NCI-H524 treated with DMSO at 0.1 percent for 48 hours (cell line): Measurements from ENCODE around the gene SOCS1.

Source experiments
- DNase-seq: peaks from one replicate; lab custom pipeline; 2025; lab: John Stamatoyannopoulos, UW

The SOCS1 gene

DNA sequence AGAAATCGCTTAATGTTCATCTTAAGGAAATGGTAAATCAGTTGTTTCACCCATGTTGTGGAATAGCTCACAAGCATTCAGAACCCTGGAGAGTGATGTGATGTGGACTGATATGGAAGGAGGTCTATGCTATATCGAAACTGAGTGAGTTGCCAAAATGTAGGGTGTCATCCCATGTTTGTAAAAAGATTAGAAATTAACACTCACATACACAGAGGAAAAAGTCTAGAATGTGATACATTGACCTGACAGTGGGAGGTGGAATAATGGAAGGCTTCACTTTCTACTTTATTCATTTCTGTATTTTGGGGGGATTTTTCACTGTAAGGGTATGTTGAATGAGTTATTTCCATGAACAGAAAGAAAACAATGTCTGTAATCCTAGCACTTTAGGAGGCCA is 29.8 kb upstream of the SOCS1 start:
- DNase-seq, result no peak

DNA sequence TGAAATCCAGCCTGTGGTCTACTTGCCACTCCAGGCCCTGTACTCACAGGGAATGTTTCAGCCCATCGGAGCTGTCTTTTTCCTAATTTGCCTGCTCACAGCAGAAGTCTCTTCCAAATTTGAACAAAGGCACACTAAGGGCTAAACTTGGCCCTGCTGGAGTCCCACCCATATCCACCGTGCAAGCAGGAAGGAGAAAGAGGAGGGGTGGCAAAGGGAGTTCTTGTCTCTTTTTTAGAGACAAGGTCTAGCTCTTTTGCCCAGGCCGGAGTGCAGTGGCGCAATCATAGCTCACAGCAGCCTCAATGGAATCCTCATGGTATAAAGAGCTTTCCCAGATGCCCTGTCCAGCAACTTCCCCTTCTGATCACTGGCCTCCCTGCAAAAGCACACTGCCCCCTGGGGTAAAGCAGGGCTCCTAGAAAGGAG is 27.8 kb upstream of the SOCS1 start:
- no peak for DNase-seq

DNA sequence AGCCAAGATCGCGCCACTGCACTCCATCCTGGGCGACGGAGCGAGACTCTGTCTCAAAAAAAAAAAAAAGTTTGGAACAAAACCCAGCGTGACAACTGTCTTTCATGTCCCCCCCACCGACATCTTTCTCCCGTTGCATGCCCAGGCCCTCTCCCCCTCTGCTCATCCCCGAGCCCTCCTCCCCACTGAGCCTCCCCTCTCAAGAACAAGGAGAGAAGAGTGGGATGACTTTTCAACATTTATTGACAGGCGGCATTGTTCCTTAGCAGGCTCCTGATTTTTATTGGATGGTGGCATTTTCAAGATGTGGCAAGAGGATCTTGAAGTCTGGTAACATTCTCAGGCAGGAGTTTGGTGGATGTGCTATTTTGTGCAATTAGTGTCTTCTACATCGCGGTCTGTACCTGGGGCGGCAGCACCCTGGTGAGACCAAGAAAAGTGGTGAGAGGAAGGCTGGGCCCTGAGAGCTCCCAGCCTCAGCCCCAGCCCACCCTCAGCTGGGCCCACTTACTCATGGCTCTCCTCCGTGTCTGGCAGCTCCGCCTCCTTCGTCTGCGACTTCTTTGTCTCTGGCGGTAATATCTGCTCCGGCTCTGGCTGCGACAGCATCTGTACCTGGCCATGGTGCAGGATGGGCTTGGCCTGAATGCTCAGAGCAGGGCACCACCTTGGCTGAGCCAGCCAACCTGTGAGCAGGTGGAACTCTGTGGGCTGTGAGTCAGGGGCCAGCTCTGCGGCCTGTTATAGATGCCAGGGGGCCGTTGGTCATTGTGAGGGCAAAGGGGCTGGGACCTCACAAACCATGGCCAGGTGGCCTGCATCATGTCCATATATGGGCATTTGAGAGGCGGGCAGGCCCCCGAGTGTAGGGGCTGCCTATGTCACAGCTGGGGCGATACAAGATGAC is 24.9 kb upstream of the SOCS1 start, which contains the start of gene PRM1:
Gene PRM1 (minus strand): TSS at position 715 of the 907 bp plus-strand sequence. CDS start 92 bp downstream, at position 623.
- DNase-seq, result no peak

DNA sequence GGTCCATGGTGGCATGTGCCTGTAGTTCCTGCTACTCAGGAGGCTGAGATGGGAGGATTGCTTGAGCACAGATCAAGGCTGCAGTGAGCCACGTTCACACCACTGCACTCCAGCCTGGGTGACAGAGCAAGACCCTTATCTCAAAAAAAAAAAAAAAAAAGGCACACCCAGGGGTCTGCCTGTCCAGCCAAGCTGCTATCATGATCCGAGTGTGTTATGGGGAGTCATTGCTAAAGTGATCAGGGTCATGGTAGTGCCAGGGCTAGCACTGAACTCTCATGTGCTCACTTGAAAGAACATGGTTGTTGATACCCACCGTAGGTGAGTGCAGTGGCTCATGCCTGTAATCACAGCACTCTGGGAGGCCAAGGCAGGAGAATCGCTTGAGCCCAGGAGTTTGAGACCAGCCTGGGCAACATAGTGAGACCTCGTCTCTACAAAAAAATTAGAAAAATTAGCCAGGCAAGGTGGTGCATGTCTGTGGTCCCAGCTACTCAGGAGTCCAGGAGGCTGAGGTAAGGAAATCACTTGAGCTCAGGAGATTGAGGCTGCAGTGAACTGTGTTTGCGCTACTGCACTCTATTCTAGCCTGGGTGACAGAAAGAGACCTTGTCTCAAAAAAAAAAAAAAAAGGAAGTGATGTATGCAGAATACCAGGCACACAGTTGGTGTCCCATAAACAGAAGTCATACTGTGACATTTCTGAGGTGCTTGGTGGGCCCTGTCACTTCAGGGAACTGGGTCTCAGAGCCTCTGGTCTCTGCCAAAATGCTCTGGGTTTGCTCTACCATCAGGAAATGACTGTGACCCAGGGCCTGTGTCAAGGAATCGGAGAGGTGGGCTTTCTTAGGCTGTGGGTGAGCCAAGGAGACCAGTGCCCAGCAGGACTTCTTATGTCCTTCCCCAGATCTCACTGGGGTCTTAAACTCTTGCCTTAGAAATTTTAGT is 23.0 kb upstream of the SOCS1 start:
- no peak for DNase-seq

DNA sequence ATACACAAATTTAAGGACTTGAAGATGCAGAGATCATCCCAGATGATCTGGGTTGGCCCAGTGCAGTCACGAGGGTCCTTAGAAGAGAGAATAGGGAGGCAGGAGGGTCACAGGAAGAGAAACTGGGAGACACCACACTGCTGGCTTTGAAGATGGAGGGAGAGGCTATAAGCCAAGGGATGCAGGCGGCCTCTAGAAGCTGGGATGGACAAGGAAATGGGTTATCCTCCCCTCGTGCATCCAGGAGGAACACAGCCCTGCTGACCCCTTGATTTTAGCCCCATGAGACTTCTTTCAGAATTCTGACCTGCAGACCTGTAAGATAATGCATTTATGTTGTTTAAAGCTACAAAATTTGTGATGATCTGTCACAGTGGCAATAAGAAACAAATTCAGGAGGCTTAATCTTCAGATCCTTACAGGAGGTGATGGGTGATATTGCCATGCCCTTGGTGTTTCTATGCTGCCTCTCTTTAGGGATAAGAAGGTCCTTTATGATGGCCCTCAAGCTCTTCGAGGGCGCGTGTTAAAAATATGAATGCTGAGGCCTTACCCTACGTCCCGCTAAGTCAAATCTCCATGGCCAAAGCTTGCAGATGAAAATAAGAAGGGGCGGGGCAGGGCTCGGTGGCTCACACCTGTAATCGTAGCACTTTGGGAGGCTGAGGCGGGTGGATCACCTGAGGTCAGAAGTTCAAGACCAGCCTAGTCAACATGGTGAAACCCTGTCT is 21.8 kb upstream of the SOCS1 start:
- no peak for DNase-seq

DNA sequence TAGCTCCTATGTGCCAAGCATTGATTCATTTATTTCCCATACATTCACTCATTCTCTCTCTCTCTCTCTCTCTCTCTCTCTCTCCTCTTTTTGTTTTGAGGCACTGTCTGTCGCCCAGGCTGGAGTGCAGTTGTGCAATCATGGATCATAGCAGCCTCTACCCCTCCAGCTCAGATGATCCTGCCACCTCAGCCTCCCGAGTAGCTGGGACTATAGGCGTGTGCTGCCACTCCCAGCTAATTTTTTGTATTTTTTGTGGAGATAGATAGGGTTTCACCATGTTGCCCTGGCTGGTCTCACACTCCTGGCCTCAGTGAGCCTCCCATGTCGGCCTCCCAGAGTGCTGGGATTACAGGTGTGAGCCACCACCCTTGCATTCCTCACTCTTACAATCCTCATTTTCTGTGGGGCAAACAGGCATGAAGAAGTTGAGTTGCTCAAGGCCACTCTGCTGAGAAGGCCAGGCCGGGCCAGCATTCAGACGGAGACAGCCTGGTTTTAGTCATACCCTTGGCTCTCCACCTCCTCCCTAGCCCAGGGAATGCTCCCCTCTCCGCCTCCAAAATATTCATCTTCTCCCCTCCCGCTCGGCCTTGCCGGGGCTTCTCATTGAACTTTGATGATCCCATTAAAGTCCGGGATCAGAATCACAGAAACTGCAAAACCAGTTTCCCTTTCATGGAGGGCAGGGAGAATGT is 21.0 kb upstream of the SOCS1 start:
- no peak for DNase-seq

DNA sequence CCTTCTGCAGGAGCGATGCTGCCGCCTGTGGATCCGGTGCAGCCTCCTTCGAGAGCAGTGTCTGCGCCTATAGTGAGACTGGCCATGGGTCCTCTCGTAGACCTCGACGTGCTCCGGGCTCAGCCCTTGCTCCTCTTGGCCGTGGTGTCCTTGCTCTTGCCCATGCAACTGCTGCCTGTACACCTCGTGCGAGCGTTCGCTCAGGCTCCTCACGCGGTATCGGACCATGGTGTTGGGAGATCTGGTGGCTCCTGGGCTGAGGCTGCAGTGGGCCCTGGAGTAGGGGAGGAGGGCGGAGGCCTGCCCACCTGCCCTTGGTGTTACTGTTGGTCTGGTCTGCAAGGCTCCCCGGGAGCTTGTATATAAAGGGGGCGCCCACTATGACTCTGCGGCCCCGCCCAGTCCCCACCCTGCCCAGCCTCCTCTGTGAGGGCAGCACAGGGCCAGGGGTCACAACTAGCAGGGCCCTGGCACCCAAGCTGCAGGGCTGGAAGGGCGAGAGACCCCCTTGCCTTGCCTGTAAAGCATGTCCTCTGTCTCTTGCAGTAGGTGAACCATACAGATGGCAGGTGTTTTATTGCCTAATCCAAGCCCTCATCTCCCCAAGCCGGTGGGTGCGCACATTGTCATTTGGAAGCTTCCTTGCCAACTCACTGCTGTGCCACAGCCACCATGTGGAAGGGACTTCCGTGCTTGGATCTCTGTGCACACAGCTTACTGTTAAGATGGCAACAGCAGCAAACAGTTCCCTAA is 20.3 kb upstream of the SOCS1 start, which contains the start of gene PRM2:
Gene PRM2 (minus strand): TSS at position 338 of the 753 bp plus-strand sequence. CDS start 110 bp downstream, at position 228.
- no peak for DNase-seq

DNA sequence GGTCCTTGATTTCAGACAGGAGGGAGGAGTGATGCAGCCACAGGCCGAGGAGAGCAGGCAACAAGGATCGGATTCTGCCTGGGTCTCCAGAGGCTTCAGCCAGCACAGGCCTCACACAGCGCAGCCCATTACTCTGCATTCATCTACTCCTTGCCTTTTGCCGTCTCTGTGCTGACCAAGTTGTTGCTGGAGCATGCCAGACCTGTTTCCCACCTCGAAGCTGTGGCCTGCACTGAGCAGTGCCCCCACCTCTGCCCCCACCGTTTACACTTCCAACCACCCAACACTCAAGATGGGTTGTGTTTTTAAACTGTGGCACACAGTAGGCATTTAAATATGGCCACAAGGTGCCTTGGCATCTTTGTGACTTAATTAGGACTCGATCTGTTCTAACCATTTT is 19.0 kb upstream of the SOCS1 start:
- no peak for DNase-seq

DNA sequence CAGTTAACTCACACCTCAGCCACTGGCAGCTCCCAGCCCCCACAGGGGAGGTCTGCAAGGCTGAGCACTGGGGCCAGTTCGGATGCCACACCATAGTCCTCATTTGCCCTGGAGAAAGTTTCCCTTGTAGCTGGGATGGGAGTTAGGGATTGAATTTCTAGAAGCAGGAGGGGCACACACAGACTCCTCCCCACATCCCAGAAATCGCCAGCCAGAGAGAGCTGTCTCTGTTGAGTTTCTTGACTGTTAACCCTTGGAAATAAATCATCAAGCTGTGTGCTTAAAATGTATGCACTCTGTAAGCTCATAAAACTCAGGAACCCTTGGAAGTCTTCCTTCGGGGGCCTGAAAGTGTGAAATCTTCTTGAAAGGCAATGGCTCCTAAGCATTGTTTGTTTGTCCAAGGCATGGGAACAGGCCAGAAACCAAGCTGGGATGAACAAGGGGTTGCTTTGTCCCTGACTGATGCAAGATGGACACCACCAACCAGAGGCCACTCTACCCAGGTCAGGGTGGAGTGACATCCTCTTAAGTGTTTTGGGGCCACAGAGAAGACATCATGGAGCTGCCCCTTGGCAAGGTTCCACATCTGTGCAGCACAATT is 17.8 kb upstream of the SOCS1 start:
- no peak for DNase-seq

DNA sequence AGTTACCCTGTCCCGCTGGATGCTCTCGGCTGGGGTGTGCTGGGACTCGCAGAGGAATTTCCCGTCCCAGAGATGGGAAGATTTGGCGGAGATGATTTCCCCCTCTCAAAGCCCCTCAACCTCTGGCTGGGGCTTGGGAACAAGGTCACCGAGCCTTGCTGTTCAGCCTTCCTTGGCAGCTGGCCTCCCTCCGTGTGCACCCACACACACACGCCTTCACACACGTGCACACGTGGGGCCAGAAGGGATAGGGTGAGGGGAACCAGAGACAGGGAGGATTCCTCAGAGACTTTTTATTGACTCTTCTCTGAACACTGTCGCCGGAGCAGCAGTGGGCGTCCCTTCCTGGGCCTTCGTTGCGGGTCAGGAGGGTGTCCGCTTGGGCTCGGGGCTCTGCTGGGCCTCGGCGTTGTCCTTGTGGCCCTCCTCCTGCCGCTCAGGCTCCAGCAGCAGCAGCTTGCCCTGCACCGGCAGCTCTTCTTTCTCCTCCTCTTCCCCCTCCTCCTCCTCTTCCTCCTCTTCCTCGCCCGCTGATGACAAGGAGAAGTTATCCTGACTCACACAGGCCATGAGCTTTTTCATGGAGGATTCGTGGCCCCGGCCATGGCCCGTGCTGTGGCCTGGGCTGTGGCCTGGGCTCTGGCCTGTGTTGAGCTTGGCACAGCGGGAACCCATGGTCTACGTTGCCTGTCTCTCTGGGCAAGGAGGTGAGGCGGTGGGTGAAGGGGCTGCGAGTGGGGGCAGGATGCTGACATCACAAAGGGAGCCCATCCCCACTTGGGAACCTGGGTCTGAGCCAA is 17.1 kb upstream of the SOCS1 start, which contains the start of gene PRM3:
Gene PRM3 (minus strand): TSS at position 709 of the 800 bp plus-strand sequence. CDS start 34 bp downstream, at position 675.
- no peak for DNase-seq

DNA sequence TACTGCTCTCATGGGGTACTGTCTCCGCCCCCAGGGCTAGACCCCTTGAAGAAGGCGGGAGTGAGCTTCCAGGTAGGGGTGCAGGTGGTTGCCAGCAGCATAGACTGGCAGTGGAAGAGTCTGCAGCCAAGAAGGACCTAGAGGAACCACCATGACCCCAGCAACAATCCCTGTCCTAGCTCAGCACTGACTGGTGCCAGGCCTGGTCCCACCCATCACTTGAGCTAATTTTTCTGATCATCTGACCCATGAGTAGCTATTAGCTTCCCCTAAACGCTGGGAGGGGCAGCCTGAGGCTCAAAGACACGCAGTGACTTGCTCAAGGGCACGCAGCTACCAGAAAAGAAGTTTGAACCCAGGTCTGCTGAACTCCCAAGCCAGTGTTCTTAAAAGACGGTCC is 16.5 kb upstream of the SOCS1 start:
- DNase-seq, result no peak

DNA sequence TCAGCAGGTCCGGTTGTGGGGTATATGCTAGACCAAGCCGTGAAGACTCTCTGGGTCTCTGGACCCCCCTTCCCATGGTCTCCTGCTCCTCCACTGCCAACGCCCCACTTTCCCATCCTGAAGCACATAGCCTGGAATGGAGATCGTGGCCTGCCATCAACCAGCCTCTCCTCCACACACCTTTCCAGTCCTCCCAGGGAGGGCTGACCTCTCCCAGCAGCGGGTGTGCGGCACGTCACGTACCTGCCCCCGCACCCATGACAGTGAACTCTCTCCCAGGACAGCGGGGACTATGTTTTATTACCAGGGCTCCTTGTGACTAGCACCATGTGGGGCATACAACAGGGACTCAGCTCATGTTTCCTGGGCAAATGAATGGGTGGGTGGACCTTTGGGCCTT is 15.6 kb upstream of the SOCS1 start:
- DNase-seq, result no peak

DNA sequence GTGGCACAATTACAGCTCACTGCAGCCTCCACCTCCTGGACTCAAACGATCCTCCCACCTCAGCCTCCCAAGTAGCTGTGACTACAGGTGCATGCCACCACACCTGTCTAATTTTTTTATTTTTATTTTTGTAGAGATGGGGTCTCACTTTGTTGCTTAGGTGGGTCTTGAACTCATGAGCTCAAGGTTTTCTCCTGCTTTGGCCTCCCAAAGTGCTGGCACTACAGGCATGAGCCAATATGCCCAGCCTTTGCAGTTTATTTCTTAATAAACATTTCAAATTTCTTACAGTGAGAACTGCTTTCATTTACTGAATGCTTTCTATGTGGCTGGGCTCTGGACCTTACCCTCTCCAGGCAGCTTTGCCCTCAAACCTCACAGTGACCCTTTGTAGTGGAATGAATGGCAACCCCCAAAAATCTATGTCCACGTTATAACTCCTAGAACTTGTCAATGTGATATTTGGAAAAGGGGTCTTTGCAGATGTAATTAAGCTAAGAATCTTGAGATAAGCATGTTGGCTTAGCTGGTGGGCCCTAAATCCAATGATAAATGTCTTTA is 14.7 kb upstream of the SOCS1 start:
- no peak for DNase-seq

DNA sequence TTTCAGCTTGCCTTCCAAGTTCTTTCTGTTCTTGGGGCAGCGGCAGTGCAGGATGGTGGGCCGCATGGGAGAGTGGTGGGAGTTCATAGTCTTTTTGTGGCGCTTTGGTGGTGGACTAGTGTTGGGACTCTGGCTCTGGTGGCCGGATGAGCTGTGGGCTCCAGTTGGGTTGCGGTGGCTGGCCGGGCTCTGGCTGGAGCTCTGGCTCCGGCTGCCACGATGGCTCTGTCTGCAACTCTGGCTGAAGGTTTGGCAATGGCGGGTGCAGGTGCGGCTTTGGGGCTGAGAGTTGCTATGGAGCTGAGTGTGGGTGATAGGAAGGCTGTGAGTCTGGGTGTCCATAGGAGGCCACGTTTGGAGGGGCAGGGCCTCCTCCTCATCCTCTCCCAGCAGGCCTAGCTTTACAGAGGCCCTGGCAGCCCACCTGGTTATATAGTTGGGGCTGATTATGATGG is 12.9 kb upstream of the SOCS1 start, which contains the start of gene TNP2:
Gene TNP2 (minus strand): TSS at position 405 of the 455 bp plus-strand sequence. CDS start 63 bp downstream, at position 342.
- DNase-seq, result no peak

DNA sequence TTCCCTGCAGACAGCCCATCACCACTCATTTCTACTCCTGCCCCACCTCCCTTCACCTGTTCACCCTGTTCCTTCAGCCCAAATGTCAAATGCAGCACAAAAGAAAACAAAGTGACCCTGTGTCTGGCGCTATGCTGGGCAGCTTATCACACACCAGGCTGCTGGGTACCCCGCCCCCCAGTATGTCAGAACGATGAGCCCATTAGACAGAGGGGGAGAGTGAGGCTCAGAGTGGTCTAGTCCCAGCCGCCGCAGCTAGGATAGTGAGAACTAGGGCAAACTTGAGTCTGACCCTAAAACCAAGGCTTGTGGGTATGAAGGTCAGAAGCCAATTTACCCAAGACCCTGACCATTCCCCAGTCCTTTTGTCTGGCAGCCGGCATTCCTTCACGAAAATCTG is 9.1 kb upstream of the SOCS1 start:
- no peak for DNase-seq

DNA sequence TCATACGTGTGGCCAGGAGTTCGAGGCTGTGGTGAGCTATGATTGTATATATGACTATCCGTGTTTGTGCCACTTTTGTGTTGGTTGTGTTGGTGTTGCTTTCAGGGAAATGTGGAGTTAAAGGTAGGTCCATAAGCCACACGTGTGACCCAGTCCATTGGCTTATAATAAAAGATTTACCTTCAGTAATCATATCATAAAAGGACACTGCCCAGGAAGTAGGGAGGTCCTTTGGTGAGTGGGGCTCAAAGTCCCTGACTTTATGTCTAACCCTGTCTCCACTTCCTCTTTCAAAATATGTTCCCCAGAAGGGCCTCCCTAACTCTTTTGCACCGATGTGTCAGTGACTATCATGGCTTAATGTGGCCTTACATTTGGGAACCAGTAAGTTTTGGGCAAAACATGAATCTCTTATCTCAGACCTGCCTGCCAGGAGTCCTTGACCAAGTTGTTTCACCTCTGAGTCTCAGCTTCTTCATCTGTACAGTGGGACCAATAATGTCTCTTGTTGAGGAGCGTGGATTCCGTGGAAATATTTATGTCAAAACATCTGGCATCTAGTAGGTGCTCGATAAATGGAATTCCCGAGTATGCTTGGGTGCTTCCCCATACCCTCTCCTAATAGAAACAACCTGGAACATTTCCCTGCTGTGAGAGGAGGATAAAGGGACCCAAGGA is 8.3 kb upstream of the SOCS1 start:
- no peak for DNase-seq

DNA sequence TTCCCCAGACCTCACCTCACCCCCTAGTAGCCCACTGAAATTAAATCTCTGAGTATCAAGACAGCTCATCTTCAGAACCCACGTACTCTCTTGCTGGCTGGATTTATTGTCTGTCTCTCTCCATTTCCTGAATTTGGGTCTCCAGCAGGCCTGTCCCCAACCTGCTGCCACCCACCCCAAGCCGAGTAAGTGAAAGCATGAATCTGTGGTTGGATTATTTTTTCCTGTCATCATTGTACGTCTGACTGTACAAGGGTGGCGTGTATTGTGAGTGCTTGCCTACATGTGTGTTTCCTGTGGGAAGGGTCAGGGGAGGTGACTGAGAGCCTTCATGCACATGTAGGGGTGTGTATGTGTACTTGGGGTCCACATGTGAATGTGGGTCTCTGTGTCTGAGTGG is 7.7 kb upstream of the SOCS1 start:
- DNase-seq, result no peak

DNA sequence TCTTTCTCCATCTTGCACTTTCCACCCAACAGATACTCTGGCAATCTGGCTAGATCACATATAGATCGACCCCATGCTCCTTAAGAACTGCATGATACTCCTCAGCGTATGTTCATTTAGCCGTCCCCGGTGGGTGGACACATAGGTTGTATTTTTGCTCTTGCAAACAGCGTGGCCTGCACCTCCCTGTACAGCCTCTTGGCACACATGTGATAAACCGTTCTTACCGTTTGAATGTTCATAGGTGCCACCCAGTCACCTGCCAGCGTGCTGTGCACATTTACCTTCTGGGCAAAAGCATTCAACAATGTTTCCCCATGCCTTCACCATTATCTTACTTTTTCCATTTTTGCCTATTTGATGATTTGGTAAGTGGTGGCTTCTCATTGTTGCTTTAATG is 6.9 kb upstream of the SOCS1 start:
- no peak for DNase-seq
